Omental fat pad (tissue), 4 donors: ENCODE data around the gene ATP11A. TPM values are rescaled to one million over a fixed set of nuclear protein-coding genes. Genes with fewer than 3 reads are reported as not detected.

Experiments
- ATAC-seq: fragments of 150-250 bp; one replicate; pipeline ENCODE4 v1.9.1; 2016; ENCODE audit warnings: mild to moderate bottlenecking, moderate library complexity; ENCODE audit not compliant: low FRiP score
- DNase-seq: peaks from one replicate; pipeline ENCODE4 v3.0.0-alpha.2; 2019; ENCODE audit warnings: low spot score
- CTCF ChIP-seq, 3 donors: fragments of 450-650 bp; IDR thresholded peaks; one replicate each; pipeline ENCODE4 v1.5.1; 2016 to 2017; ENCODE audit warnings: antibody characterized with exemption in 3 of 3, mild to moderate bottlenecking in 3 of 3, moderate library complexity in 2 of 3
- total RNA-seq, 4 donors: library from RNA; depleted of rRNA; stranded (reverse); fragments of >200 nt; gene quantifications; one replicate each; pipeline ENCODE4 v1.1.0, GENCODE V29; 2016

The ATP11A gene
- total RNA-seq, 4 donors from 2014 or later = 32.8 to 61.4 (median 45.7) TPM

GRCh38 chr13:112902669-112903068 lies 212.8 kb downstream of the ATP11A start:
- no peak for DNase-seq
- ATAC-seq = no peak
- no peak for TF ChIP-seq CTCF (IDR thresholded peaks at IDR 0.05)

GRCh38 chr13:112903071-112903577 lies 213.3 kb downstream of the ATP11A start:
- no peak for TF ChIP-seq CTCF (IDR thresholded peaks at IDR 0.05)
- DNase-seq (peak; percentile 5), ATAC-seq (no peak)

GRCh38 chr13:112903606-112904195 lies 213.9 kb downstream of the ATP11A start:
- ATAC-seq (no peak), DNase-seq (no peak)
- no peak for TF ChIP-seq CTCF (IDR thresholded peaks at IDR 0.05)

- ATAC-seq (no peak), DNase-seq (peak; percentile 0)
- no peak for TF ChIP-seq CTCF (IDR thresholded peaks at IDR 0.05)
Measured at GRCh38 chr13:112904436-112904960, 214.7 kb downstream of the ATP11A start.

- no peak for ATAC-seq
- no peak for DNase-seq
- no peak for TF ChIP-seq CTCF (IDR thresholded peaks at IDR 0.05)
Measured at GRCh38 chr13:112905086-112905485, 215.2 kb downstream of the ATP11A start.

GRCh38 chr13:112905619-112905989 lies 215.8 kb downstream of the ATP11A start:
- ATAC-seq (no peak), DNase-seq (no peak)
- TF ChIP-seq CTCF (IDR thresholded peaks at IDR 0.05) = no peak

GRCh38 chr13:112905990-112906641 lies 216.3 kb downstream of the ATP11A start:
- no peak for ATAC-seq
- DNase-seq = peak; percentile 9
- no peak for TF ChIP-seq CTCF (IDR thresholded peaks at IDR 0.05)
